HCT116 (cell line): ENCODE data around the gene TEX22.

Source experiments
- SP1 ChIP-seq: IDR thresholded peaks from 2 replicates; pipeline ENCODE4 v1.6.1; 2012; ENCODE audit warnings: low read depth
- TF ChIP-seq, protein P1 (sequence below), 3 experiments: fragments of 200-600 bp in 1 of 3; sonication (generic) in 1 of 3; IDR thresholded peaks in 2 of 3; conservative IDR thresholded peaks in 1 of 3; 2 replicates each; pipeline ENCODE4 v1.5.1; 2012 to 2017; ENCODE audit warnings: low read depth in 2 of 3, low read length in 2 of 3, antibody characterized with exemption in 1 of 3, borderline replicate concordance in 1 of 3, control low read depth in 1 of 3, mild to moderate bottlenecking in 1 of 3, mixed read lengths in 1 of 3, mixed run types in 1 of 3, moderate library complexity in 1 of 3; ENCODE audit not compliant: insufficient read depth in 1 of 3

DNA sequence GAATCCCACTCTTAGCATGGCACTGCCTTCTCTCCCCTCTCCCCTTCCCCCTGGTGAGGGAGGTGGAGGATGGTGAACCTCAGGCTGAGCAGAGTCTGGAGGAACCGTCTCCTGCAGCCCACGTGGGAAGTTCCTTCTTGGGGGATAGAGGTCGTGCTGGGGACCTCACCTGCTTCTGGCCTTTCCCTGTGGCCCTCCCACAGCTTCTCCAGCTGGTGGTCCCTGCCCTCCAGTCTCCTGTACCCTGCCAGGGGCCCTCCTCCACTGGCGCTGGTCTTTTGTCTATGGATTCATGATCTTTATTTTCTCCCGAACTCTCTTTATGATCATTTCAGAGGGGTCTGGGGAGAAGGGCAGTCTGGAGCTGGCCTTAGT lies 12.3 kb downstream of the TEX22 start:
- no peak for TF ChIP-seq SP1
- TF ChIP-seq, protein P1, sequence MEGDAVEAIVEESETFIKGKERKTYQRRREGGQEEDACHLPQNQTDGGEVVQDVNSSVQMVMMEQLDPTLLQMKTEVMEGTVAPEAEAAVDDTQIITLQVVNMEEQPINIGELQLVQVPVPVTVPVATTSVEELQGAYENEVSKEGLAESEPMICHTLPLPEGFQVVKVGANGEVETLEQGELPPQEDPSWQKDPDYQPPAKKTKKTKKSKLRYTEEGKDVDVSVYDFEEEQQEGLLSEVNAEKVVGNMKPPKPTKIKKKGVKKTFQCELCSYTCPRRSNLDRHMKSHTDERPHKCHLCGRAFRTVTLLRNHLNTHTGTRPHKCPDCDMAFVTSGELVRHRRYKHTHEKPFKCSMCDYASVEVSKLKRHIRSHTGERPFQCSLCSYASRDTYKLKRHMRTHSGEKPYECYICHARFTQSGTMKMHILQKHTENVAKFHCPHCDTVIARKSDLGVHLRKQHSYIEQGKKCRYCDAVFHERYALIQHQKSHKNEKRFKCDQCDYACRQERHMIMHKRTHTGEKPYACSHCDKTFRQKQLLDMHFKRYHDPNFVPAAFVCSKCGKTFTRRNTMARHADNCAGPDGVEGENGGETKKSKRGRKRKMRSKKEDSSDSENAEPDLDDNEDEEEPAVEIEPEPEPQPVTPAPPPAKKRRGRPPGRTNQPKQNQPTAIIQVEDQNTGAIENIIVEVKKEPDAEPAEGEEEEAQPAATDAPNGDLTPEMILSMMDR (IDR thresholded peaks at IDR 0.05 in 2 of 3, conservative IDR thresholded peaks at IDR 0.05 in 1 of 3; ENCODE audit: borderline replicate concordance in 1 of 3, insufficient read depth in 1 of 3, low read depth in 2 of 3, low read length in 2 of 3): no peak
